ENCODE results near the gene AGPAT3.

Gene AGPAT3

GRCh38 chr21:43876605-43877004 is 11.6 kb downstream of the AGPAT3 start:
- in situ Hi-C loops (cut with HindIII; ENCODE audit: low sequenced_read_pairs) = no loop called here
- no peak for TF ChIP-seq CTCF (IDR thresholded peaks at IDR 0.05; ENCODE audit: low read depth, low read length)
- H3K4me3 ChIP-seq (ENCODE audit: low read depth, low read length) = no peak overlapping the region
- DNase-seq (ENCODE audit: low read depth, low spot score) = no peak

GRCh38 chr21:43877936-43878575 is 13.0 kb downstream of the AGPAT3 start:
- DNase-seq (ENCODE audit: low read depth, low spot score) = no peak
- no peak overlapping the region for H3K4me3 ChIP-seq (ENCODE audit: low read depth, low read length)
- TF ChIP-seq CTCF (IDR thresholded peaks at IDR 0.05; ENCODE audit: low read depth, low read length) = no peak
- in situ Hi-C loops (cut with HindIII; ENCODE audit: low sequenced_read_pairs) = no loop called here

GRCh38 chr21:43879348-43880110 is 14.5 kb downstream of the AGPAT3 start:
- in situ Hi-C loops (cut with HindIII; ENCODE audit: low sequenced_read_pairs) = no loop called here
- no peak for TF ChIP-seq CTCF (IDR thresholded peaks at IDR 0.05; ENCODE audit: low read depth, low read length)
- H3K4me3 ChIP-seq (ENCODE audit: low read depth, low read length) = no peak overlapping the region
- no peak for DNase-seq (ENCODE audit: low read depth, low spot score)

- peak; percentile 30 for DNase-seq (ENCODE audit: low read depth, low spot score)
- H3K4me3 ChIP-seq (ENCODE audit: low read depth, low read length) = no peak overlapping the region
- in situ Hi-C loops (cut with HindIII; ENCODE audit: low sequenced_read_pairs) = no loop called here
- TF ChIP-seq CTCF (IDR thresholded peaks at IDR 0.05; ENCODE audit: low read depth, low read length) = no peak
These were observed 15.3 kb downstream of the AGPAT3 start for GRCh38 chr21:43880111-43880985.

GRCh38 chr21:43881283-43881682 is 16.3 kb downstream of the AGPAT3 start:
- in situ Hi-C loops (cut with HindIII; ENCODE audit: low sequenced_read_pairs) = no loop called here
- TF ChIP-seq CTCF (IDR thresholded peaks at IDR 0.05; ENCODE audit: low read depth, low read length) = no peak
- no peak for DNase-seq (ENCODE audit: low read depth, low spot score)
- H3K4me3 ChIP-seq (ENCODE audit: low read depth, low read length) = no peak overlapping the region

GRCh38 chr21:43881935-43882334 is 16.9 kb downstream of the AGPAT3 start:
- no peak for DNase-seq (ENCODE audit: low read depth, low spot score)
- no peak overlapping the region for H3K4me3 ChIP-seq (ENCODE audit: low read depth, low read length)
- TF ChIP-seq CTCF (IDR thresholded peaks at IDR 0.05; ENCODE audit: low read depth, low read length) = no peak
- in situ Hi-C loops (cut with HindIII; ENCODE audit: low sequenced_read_pairs) = no loop called here
